GM18499 (cell line): ENCODE data around the gene ITCH.
A peak's percentile ranks its signal among the peaks of the same experiment; 100 is the strongest.
"Not testable (repeated sequence)": the region's sequence is repeated elsewhere in the genome, so short reads cannot be mapped to it uniquely, and the experiment has no call there.

Experiments used
- ATAC-seq: cut with Tn5 transposase; IDR thresholded peaks from one replicate; pipeline ENCODE4 v1.9.1; 2021; ENCODE audit warnings: moderate number of reproducible peaks; ENCODE audit not compliant: insufficient read depth, unreplicated experiment

Gene ITCH

GRCh38 chr20:34343458-34344211 is 19.4 kb upstream of the ITCH start:
- ATAC-seq, result no peak

- no peak for ATAC-seq
Measured at GRCh38 chr20:34344238-34344637, 18.8 kb upstream of the ITCH start.

GRCh38 chr20:34345402-34345736 is 17.7 kb upstream of the ITCH start:
- ATAC-seq, result no peak

DNA sequence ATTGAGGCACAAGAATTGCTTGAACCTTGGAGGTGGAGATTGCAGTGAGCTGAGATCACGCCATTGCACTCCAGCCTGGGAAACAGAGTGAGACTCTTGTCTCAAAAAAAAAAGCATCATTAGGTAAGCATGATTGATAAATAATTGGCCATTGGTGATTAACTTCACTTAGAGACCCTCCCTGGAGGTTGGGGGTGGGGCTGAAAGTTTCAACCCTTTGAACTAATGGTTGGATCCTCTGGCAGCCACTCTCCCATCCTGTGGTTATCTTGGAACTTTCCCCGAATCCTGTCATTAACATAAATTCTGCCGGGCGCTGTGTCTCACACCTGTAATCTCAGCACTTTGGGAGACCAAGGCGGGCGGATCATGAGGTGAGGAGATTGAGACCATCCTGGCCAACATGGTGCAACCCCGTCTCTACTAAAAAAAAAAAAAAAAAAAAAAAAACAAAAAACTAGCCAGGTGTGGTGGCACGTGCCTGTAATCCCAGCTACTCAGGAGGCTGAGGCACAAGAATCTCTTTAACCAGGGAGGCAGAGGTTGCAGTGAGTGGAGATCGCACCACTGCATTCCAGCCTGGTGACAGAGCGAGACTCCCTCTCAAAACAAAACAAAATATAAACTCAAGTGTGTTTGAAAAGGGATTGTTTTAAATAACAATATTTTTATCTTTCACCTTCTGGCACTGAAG is 17.1 kb upstream of the ITCH start:
- ATAC-seq, result not testable (repeated sequence)

- not testable (repeated sequence) for ATAC-seq
Measured at GRCh38 chr20:34346533-34346865, 16.6 kb upstream of the ITCH start.

GRCh38 chr20:34347571-34347970 is 15.5 kb upstream of the ITCH start:
- ATAC-seq, result no peak

DNA sequence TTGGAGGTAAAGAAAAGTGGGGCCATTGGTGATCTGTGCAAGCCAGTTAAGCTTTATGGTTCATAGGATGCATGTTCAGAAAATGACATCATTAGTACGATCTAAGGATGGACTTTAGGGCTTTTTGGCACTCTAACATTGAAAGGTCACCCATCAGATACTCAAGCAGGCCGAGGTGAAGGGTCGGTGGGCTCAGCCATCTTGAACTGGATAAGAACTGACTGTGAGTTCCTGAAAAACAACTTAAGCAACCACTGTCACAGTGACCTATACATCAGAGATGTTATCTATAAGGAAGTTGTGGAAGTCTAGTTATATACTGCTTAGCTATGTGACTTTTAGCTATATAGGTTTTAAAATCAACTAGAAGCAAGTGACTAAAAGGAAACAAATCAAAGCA is 13.0 kb upstream of the ITCH start:
- ATAC-seq, result no peak

- ATAC-seq, result not testable (repeated sequence)
Measured at GRCh38 chr20:34353467-34353866, 9.6 kb upstream of the ITCH start.

DNA sequence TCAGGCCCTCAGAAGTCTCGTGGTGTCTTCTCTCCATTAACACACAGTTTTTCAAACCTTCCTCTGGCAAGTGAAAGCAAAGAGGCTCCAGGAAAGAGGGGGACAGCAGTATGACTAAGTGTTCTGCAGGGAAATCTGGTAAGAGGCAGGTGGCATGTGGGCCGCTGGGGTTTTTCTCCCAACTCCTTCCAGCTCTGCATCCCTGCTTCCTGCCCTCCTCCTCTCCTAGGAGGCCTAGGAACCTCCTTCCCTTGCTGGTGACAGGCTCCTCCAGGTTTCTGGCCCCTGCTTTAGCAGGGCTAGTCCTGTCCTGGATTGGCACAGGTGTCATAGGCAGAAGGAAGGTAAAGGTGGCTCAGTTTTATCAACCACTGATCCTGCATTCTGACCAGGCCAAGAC is 7.6 kb upstream of the ITCH start:
- no peak for ATAC-seq

DNA sequence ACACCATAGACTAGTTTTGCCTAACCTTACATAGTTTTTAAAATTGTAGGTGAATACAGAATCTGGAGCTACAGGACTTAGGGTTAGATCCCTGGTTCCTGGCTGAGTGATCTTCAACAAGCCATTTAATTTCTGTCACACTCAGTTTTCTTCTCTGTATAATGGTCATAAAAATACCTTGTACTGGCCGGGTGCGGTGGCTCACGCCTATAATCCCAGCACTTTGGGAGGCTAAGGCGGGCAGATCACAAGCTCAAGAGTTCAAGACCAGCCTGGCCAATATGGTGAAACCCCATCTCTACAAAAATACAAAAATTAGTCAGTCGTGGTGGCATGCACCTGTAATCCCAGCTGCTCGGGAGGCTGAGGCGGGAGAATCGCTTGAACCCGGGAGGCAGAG is 3.3 kb upstream of the ITCH start:
- ATAC-seq, result not testable (repeated sequence)

DNA sequence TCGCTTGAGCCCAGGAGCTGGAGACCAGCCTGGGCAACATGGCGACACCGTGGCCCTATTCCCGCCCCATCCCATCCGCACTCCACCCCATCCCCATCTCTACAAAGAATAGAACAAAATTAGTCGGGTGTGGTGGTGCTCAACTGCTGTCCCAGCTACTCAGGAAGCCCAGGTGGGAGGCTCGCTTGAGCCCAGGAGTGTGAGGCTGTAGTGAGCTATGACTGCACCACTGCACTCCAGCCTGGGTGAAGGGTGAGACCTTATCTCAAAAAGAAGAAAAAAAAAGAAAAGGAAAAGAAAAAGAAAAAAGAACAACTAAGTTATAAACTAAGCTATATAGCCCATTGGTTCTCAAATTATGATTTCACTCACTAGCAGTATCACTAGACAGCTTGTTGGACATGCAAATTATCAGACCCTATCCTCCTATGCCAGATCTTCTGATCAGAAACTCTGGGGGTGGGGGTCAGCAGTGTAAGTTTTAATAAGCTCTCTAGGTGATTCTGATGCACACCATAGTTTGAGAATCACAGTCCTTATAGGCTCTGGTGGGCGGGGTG is 491 bp upstream of the ITCH start:
- ATAC-seq, result no peak

GRCh38 chr20:34363465-34364222 is 571 bp downstream of the ITCH start:
- peak; percentile 35 for ATAC-seq

- ATAC-seq, result no peak
Measured at GRCh38 chr20:34364223-34364506, 1.1 kb downstream of the ITCH start.

DNA sequence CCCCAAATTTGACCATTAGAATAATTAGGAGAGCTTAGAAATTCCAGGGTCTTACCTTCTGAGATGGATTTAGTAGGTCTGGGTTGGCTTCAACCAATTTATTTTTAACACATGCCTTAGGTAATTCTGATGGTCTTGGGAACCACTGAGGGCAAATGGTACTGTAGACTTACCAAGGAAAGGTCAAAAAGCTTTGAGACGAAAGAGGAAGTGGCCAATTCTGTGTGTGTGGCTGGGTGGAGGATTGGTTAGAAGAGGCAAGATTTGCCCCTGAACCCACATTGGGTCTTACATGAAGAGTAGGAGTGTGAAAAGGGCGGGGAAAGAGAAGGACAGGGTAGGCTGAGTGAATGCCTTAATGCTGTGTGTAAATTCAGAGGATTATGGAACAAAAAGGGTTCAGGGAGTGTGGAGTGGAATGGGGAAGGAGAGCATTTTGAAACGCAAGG is 2.7 kb downstream of the ITCH start:
- no peak for ATAC-seq

DNA sequence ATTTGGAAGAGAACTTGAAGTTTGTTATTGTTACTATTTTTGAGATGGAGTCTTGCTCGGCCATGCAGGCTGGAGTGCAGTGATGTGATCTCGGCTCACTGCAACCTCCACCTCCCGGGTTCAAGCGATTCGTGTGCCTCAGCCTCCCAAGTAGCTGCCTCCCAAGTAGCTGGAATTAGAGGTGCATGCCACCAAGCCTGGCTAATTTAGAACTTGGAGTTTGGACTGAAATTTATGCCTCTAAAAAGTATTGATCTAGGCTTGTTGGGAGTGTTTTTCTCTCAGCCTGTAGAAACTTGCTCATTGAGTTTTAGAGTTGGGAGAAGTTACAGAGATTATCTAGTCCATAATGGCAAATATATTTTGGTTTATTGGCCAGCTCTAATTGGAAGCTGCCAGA is 4.1 kb downstream of the ITCH start:
- no peak for ATAC-seq

- ATAC-seq, result not testable (repeated sequence)
Measured at GRCh38 chr20:34367911-34368310, 4.8 kb downstream of the ITCH start.

DNA sequence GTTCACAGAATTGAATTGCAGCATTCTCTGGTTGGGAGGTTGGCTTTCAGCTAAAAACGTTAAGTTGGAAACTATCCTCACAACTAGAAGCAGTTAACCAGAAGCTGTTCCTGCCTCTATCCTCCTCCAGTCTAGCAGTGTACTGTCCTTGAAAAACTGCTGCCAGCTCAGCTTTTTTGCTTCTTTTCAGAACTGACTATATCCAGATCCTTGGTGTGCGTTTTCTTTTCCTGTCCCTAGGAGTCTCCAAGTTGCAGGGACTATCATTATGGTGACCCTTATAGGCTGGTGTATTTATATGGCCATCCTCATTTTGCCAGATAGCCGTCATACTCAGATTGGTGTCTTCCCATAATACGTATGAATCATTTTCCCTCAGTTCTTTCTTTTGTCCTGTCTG is 5.5 kb downstream of the ITCH start:
- ATAC-seq, result no peak

DNA sequence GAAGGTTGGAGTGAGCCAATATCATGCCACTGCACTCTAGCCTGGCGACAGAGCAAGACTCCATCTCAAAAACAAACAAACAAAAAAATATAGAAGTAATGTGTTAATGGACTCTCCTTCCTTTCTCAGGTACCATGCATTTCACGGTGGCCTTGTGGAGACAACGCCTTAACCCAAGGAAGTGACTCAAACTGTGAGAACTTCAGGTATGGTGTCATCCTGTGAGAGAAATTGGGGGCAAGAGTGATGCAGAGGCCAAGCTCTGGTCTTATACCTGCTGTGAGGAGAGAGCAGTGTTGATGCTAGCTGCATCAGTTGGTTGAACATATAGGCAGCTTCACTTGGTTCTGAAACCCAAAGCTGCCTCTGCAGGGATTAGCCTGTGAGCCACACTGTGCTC is 6.2 kb downstream of the ITCH start:
- ATAC-seq, result no peak

GRCh38 chr20:34370062-34370461 is 7.0 kb downstream of the ITCH start:
- ATAC-seq, result no peak

DNA sequence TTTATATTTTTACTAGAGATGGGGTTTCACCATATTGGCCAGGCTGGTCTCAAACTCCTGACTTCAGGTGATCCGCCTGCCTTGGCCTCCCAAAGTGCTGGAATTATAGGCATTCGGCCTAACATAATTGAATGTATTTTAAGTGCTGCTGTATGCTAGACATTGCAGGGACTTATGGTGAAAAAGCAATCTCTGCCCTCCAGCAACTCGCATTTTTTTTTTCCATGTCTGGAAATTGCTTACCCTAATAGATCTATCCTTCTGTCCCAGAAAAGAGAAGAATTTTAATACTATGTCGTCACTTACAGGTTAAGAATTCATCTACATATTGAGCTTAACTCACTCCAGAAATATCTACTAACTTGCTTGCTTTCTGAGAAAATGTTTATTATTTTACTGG is 10.4 kb downstream of the ITCH start:
- ATAC-seq, result no peak

DNA sequence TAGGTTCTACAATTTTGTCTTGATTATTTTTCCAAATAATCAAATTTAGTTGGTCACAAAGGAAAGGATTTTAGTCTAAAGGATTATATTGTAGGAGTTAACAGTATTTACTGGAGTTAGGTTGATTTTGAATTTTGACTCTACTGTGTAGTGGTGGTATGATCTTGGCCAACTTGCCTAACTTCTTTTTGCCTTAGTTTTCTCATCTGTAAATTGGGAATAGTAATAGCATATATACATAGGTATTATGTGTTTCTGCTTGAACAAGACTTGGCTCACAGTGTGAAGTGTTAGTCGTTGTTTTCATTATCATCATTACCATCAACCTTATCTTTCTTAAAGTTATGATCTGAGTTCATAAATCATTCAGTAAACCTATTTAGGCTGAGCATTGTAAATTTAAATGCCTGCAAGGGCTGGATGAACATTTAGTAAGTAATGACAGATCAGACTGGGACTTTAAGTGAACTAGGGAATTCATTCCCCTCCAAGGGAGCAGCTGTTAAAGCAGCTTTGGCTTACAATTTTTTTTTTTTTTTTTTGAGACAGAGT is 11.2 kb downstream of the ITCH start:
- ATAC-seq, result no peak
